CD14-positive monocyte (primary cell): ENCODE results near the gene NTN3. TPM values are rescaled to one million over a fixed set of nuclear protein-coding genes. Genes with fewer than 3 reads are reported as not detected.

Source experiments
- DNase-seq, 3 donors: peaks; one replicate each; pipeline ENCODE4 v3.0.0-alpha.2; 2011 to 2022
- H2AFZ ChIP-seq: 2 replicates; pipeline ENCODE4 v1.6.0; 2012; ENCODE audit warnings: mild to moderate bottlenecking, low read depth, low read length, inconsistent platforms; ENCODE audit not compliant: insufficient read depth, poor library complexity, severe bottlenecking
- H3K27ac ChIP-seq, 2 donors: 1 replicate in 1 of 2; 2 replicates in 1 of 2; pipeline ENCODE4 v1.5.1; 2012 to 2013; ENCODE audit warnings: low read length in 2 of 2, control low read depth in 1 of 2, inconsistent platforms in 1 of 2, low read depth in 1 of 2, mild to moderate bottlenecking in 1 of 2
- H3K27me3 ChIP-seq, 2 donors: one replicate each; pipeline versions ENCODE4 v1.6.0 to v1.6.1; 2011 to 2013; ENCODE audit warnings: low read length in 2 of 2; ENCODE audit not compliant: control insufficient read depth in 2 of 2, insufficient read depth in 2 of 2
- H3K36me3 ChIP-seq, 2 donors: replicated peaks in 1 of 2; 1 replicate in 1 of 2; 2 replicates in 1 of 2; pipeline versions ENCODE4 v1.5.1 to v1.6.1; 2012 to 2013; ENCODE audit warnings: low read length in 2 of 2, control low read depth in 1 of 2, inconsistent platforms in 1 of 2, mild to moderate bottlenecking in 1 of 2; ENCODE audit not compliant: insufficient read depth in 2 of 2, control insufficient read depth in 1 of 2
- H3K4me1 ChIP-seq, 2 donors: 1 replicate in 1 of 2; 2 replicates in 1 of 2; pipeline versions ENCODE4 v1.5.1 to v1.6.1; 2012 to 2013; ENCODE audit warnings: low read length in 2 of 2, control low read depth in 1 of 2, inconsistent platforms in 1 of 2, mild to moderate bottlenecking in 1 of 2, moderate library complexity in 1 of 2; ENCODE audit not compliant: insufficient read depth in 2 of 2, control insufficient read depth in 1 of 2
- H3K4me2 ChIP-seq: replicated peaks from 2 replicates; pipeline ENCODE3; 2012; ENCODE audit warnings: low read length, moderate library complexity, mild to moderate bottlenecking; ENCODE audit not compliant: poor library complexity, severe bottlenecking; ENCODE audit errors: extremely low read depth
- H3K4me3 ChIP-seq, 3 experiments: fragments of 200-600 bp in 1 of 3; sonication (generic) in 1 of 3; replicated peaks in 1 of 3; 1 replicate in 2 of 3; 2 replicates in 1 of 3; pipeline ENCODE4 v1.5.1; 2011 to 2013; ENCODE audit warnings: low read length in 3 of 3, mild to moderate bottlenecking in 3 of 3, control low read depth in 2 of 3, low read depth in 2 of 3, inconsistent platforms in 1 of 3, moderate library complexity in 1 of 3
- H3K79me2 ChIP-seq: 2 replicates; pipeline ENCODE4 v1.6.0; 2012; ENCODE audit warnings: mild to moderate bottlenecking, control low read depth, inconsistent platforms, low read length, moderate library complexity; ENCODE audit not compliant: insufficient read depth
- H3K9ac ChIP-seq: 2 replicates; pipeline ENCODE4 v1.6.0; 2017; ENCODE audit warnings: low read length, mild to moderate bottlenecking; ENCODE audit not compliant: insufficient read depth, poor library complexity, severe bottlenecking
- H3K9me3 ChIP-seq, 2 donors: replicated peaks in 1 of 2; 1 replicate in 1 of 2; 2 replicates in 1 of 2; pipeline versions ENCODE4 v1.5.1 to v1.6.1; 2012 to 2013; ENCODE audit warnings: low read length in 2 of 2, control low read depth in 1 of 2; ENCODE audit not compliant: control insufficient read depth in 1 of 2, insufficient read depth in 1 of 2
- H4K20me1 ChIP-seq: 2 replicates; pipeline ENCODE4 v1.6.0; 2012; ENCODE audit warnings: mild to moderate bottlenecking, low read length, control low read depth, moderate library complexity; ENCODE audit not compliant: insufficient read depth
- H3K27ac Mint-ChIP-seq, 7 donors: one replicate each; pipeline ENCODE4 v1.8.0; 2020; ENCODE audit warnings: mild to moderate bottlenecking in 7 of 7, mixed read lengths in 7 of 7, moderate library complexity in 6 of 7, inconsistent platforms in 2 of 7
- H3K27me3 Mint-ChIP-seq, 3 donors: one replicate each; pipeline ENCODE4 v1.8.0; 2021 to 2022; ENCODE audit warnings: low read depth in 3 of 3, mild to moderate bottlenecking in 3 of 3, mixed read lengths in 3 of 3, moderate library complexity in 3 of 3, inconsistent platforms in 1 of 3
- H3K36me3 Mint-ChIP-seq, 2 donors: one replicate each; pipeline ENCODE4 v1.8.0; 2020; ENCODE audit warnings: mixed read lengths in 2 of 2, inconsistent platforms in 1 of 2, mild to moderate bottlenecking in 1 of 2
- H3K4me1 Mint-ChIP-seq: one replicate; pipeline ENCODE4 v1.8.0; 2020; ENCODE audit warnings: mild to moderate bottlenecking, mixed read lengths
- H3K4me3 Mint-ChIP-seq, 2 donors: one replicate each; pipeline ENCODE4 v1.8.0; 2020; ENCODE audit warnings: mild to moderate bottlenecking in 2 of 2, mixed read lengths in 2 of 2, moderate library complexity in 1 of 2
- H3K9me3 Mint-ChIP-seq, 7 donors: one replicate each; pipeline ENCODE4 v1.8.0; 2020 to 2022; ENCODE audit warnings: mixed read lengths in 7 of 7, mild to moderate bottlenecking in 6 of 7, moderate library complexity in 6 of 7, inconsistent platforms in 2 of 7
- CTCF ChIP-seq: fragments of 200-600 bp; IDR thresholded peaks from one replicate; pipeline ENCODE4 v1.8.0; 2022; ENCODE audit warnings: antibody characterized with exemption, mild to moderate bottlenecking
- WGBS: methylation state at CpG from one replicate; pipeline ENCODE4 v1.1.5; 2013; ENCODE audit warnings: missing lambda C conversion rate; ENCODE audit not compliant: insufficient coverage; 5-methylcytosine and 5-hydroxymethylcytosine counted together
- intact Hi-C, 2 donors: fragments of 100-400 bp; cut with micrococcal nuclease; formaldehyde crosslinking; loops; one replicate each; pipeline versions ENCODE4 v1.15.0 to v1.15.1; 2023
- polyA plus RNA-seq, 3 donors: library from polyadenylated mRNA; depleted of rRNA in 1 of 3; unstranded in 2 of 3; stranded (reverse) in 1 of 3; fragments of 300-500 nt in 2 of 3; fragments of >200 nt in 1 of 3; fragmentation: Illumina TruSeq in 2 of 3; gene quantifications; 1 replicate in 2 of 3; 2 replicates in 1 of 3; pipeline ENCODE4 v1.2.3, GENCODE V29; 2012 to 2021

NTN3 gene
- polyA plus RNA-seq, 3 donors, result not detected

- Histone ChIP-seq H3K4me3 (no peak overlapping the region), H3K4me1 (peaks cover 13 to 32% of the 10 kb centered on the region in 2 donors), H3K79me2 (no peaks in the 10 kb centered on the region), H2AFZ (no peak overlapping the region), H3K4me2 (no peak overlapping the region), H3K27ac (no peak overlapping the region), H4K20me1 (no peaks in the 10 kb centered on the region), H3K9ac (no peak overlapping the region), H3K36me3 (peaks cover 14 to 20% of the 10 kb centered on the region in 2 donors), H3K27me3 (no peaks in the 10 kb centered on the region), H3K9me3 (no peaks in the 10 kb centered on the region)
- peaks cover 11 to 20% of the 10 kb centered on the region in 2 donors for H3K36me3 Mint-ChIP-seq
- no peak for DNase-seq
- no peak overlapping the region for H3K27ac Mint-ChIP-seq
- peaks cover under 1 to 2% (median 1%) of the 10 kb centered on the region in 3 donors for H3K27me3 Mint-ChIP-seq
- no peak for TF ChIP-seq CTCF
- no peak overlapping the region for H3K4me3 Mint-ChIP-seq
- H3K4me1 Mint-ChIP-seq, result peaks cover 19% of the 10 kb centered on the region
- 96% methylated on average over 8 of the region's 13 CpGs for WGBS
- H3K9me3 Mint-ChIP-seq, result no peaks in the 10 kb centered on the region
- intact Hi-C loops, result loop anchor here in 1 of 2 donors (5.0 kb wide), 1 partner anchor 34 kb away; the partner anchor contains the start of gene CCNF
Observed at GRCh38 chr16:2460916-2461315, 10.2 kb upstream of the NTN3 start.

- no peak overlapping the region for H3K4me2 ChIP-seq
- 93% methylated on average over 23 of the region's 23 CpGs for WGBS
- H3K4me3 Mint-ChIP-seq, result no peak overlapping the region
Observed at GRCh38 chr16:2462031-2462866, 8.8 kb upstream of the NTN3 start.

More at GRCh38 chr16:2462031-2462866, 8.8 kb upstream of the NTN3 start:
- H4K20me1 ChIP-seq, result no peaks in the 10 kb centered on the region
- no peak overlapping the region for H3K4me3 ChIP-seq
- intact Hi-C loops, result loop anchor here in 1 of 2 donors (5.0 kb wide), 1 partner anchor 35 kb away; the partner anchor contains the start of gene CCNF
- Mint-ChIP-seq H3K9me3 (peaks cover 0 to 2% (median 0%) of the 10 kb centered on the region in 7 donors), H3K4me1 (peaks cover 19% of the 10 kb centered on the region), H3K36me3 (peaks cover 6 to 7% of the 10 kb centered on the region in 2 donors), H3K27me3 (peaks cover 9 to 14% (median 14%) of the 10 kb centered on the region in 3 donors), H3K27ac (peak overlapping the region in 1 of 7 donors; percentile 30)
- no peak overlapping the region for H3K9ac ChIP-seq
- no peak for TF ChIP-seq CTCF
- DNase-seq, result no peak
- peaks cover 2 to 6% of the 10 kb centered on the region in 2 donors for H3K36me3 ChIP-seq
- no peak overlapping the region for H3K27ac ChIP-seq
- peaks cover 13 to 34% of the 10 kb centered on the region in 2 donors for H3K4me1 ChIP-seq
- H3K27me3 ChIP-seq, result peaks cover 2 to 8% of the 10 kb centered on the region in 2 donors
- no peaks in the 10 kb centered on the region for H3K79me2 ChIP-seq
- H3K9me3 ChIP-seq, result peaks cover 0 to 3% of the 10 kb centered on the region in 2 donors
- no peak overlapping the region for H2AFZ ChIP-seq
